ENCODE results near the gene RGPD5.
"Not testable (repeated sequence)": the region's sequence is repeated elsewhere in the genome, so short reads cannot be mapped to it uniquely, and the experiment has no call there.

DNA sequence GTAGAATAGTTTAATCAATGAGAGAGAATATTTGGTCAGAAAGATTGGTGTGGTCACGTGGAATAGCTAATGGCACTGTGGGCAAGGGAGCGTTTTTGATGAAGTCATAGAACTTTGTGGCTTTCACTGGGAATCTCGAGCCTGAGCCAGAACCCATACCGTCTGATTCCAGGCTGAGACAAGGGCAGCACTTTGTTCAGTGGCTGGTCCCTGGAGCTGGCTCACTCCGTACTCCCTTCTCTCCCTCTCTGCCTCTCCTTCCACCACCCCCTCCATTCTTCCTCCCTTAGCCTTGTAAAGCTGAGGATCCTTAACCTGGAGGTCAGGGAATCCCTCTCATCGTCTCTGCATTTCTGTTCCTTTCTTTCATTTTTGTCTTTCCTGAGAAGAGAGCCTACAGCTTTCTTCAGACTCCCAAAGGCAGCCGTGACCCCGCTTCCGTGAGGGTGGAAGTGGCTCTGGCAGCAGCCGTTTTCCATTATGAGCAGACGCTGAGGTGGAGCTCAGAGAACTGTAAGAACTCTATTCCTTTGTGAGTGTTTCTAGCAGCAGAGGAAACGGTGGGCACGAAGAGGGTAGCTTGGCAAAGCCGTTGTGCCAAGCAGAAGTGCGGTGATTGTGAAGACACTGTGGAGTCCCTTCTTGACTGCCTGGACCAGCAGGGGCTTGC is 12.8 kb upstream of the RGPD5 start:
- not testable (repeated sequence) for TF ChIP-seq CTCF (conservative IDR thresholded peaks at IDR 0.05; ENCODE audit: low read length); EZH2phosphoT487 (IDR thresholded peaks at IDR 0.05; ENCODE audit: borderline replicate concordance)

Measured in Loucy (cell line).